Prostate gland (tissue), 2 donors: ENCODE results near the gene WWOX.

Source experiments
- CTCF ChIP-seq, 4 experiments: fragments of 200-600 bp in 2 of 4; fragments of 450-650 bp in 2 of 4; sonication (generic) in 2 of 4; IDR thresholded peaks; 1 replicate in 3 of 4; 2 replicates in 1 of 4; pipeline ENCODE4 v1.5.1; 2016 to 2019; ENCODE audit warnings: antibody characterized with exemption in 4 of 4, mild to moderate bottlenecking in 2 of 4, moderate library complexity in 2 of 4
- POLR2A ChIP-seq: fragments of 450-650 bp; IDR thresholded peaks from one replicate; pipeline ENCODE4 v1.6.1; 2016; ENCODE audit warnings: antibody characterized with exemption, mild to moderate bottlenecking
- POLR2AphosphoS5 ChIP-seq: sonication (generic); formaldehyde crosslinking; IDR thresholded peaks from one replicate; pipeline ENCODE4 v1.6.1; 2017; ENCODE audit warnings: antibody characterized with exemption

GRCh38 chr16:78936060-78936459 lies 836.6 kb downstream of the WWOX start:
- no peak for TF ChIP-seq POLR2A
- TF ChIP-seq POLR2AphosphoS5 = no peak
- TF ChIP-seq CTCF (IDR thresholded peaks at IDR 0.05) = no peak
